Activated naive CD8-positive, alpha-beta T cell treated with anti-CD3 and anti-CD28 coated beads for 36 hours (primary cell): Measurements from ENCODE around the gene NBAS. TPM values are rescaled to one million over a fixed set of nuclear protein-coding genes. Genes with fewer than 3 reads are reported as not detected.
A peak's percentile ranks its signal among the peaks of the same experiment; 100 is the strongest.
"Not testable (repeated sequence)": the region's sequence is repeated elsewhere in the genome, so short reads cannot be mapped to it uniquely, and the experiment has no call there.

Source experiments
- DNase-seq: peaks from one replicate; pipeline ENCODE4 v3.0.0; 2021
- H3K27ac Mint-ChIP-seq: one replicate; pipeline ENCODE4 v1.8.0; 2022; ENCODE audit warnings: mild to moderate bottlenecking, moderate library complexity, mixed read lengths
- H3K27me3 Mint-ChIP-seq: one replicate; pipeline ENCODE4 v1.8.0; 2022; ENCODE audit warnings: mild to moderate bottlenecking, mixed read lengths
- H3K36me3 Mint-ChIP-seq: one replicate; pipeline ENCODE4 v1.8.0; 2021; ENCODE audit warnings: mild to moderate bottlenecking, mixed read lengths
- H3K4me1 Mint-ChIP-seq: one replicate; pipeline ENCODE4 v1.8.0; 2021; ENCODE audit warnings: mixed read lengths
- H3K4me3 Mint-ChIP-seq: one replicate; pipeline ENCODE4 v1.8.0; 2022; ENCODE audit warnings: mild to moderate bottlenecking, moderate library complexity, mixed read lengths
- H3K9me3 Mint-ChIP-seq: one replicate; pipeline ENCODE4 v1.8.0; 2022; ENCODE audit warnings: mixed read lengths
- total RNA-seq, 2 experiments: library from RNA; stranded (reverse); gene quantifications; one replicate each; pipeline ENCODE4 v1.2.3, GENCODE V29; 2021

NBAS gene
- total RNA-seq, 2 experiments from 2014 or later: 34.1 to 38.2 TPM

DNA sequence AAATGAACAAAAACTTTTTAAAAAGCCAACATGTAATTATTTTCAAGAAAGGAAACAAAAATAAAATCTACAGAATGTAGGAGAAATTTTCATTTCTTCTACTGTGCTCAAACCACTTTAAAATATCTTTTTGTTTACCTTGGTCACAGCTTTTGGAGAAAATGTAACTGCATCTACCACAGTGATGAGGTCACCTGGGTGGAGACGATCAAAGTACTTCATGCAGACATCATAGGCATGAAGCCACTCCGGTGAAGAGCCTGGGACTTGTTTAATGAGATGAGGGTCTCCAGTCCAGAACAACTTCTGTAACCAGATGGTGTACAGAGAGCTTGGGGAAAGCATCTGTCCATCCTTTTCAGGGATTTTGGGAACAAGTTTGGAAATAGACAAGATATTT, 285.8 kb downstream of the NBAS start:
- Mint-ChIP-seq H3K27me3 (no peaks in the 10 kb centered on the region), H3K36me3 (peaks cover 46% of the 10 kb centered on the region), H3K9me3 (no peaks in the 10 kb centered on the region), H3K4me1 (no peaks in the 10 kb centered on the region), H3K4me3 (no peak overlapping the region), H3K27ac (no peak overlapping the region)
- no peak for DNase-seq

DNA sequence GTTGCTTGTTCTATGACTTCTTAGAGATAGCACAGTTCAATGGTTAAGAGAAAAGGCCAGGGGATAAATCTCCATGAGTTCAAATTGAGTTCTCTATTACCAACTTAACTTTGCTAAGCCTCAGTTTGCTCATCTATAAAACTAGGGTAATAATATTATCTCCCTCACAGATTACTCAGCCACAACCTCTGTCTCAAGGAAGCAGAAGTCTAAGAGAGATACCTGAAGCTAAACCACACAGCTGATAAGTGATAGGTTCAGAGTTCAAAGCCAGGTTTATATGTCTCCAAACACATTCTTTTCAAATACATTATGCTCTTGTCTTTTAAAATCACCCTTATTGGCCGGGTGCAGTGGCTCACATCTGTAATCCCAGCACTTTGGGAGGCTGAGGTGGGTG, 287.7 kb downstream of the NBAS start:
- H3K4me1 Mint-ChIP-seq: no peaks in the 10 kb centered on the region
- no peak for DNase-seq
- no peaks in the 10 kb centered on the region for H3K9me3 Mint-ChIP-seq
- no peak overlapping the region for H3K27ac Mint-ChIP-seq
- H3K4me3 Mint-ChIP-seq: no peak overlapping the region
- H3K27me3 Mint-ChIP-seq: no peaks in the 10 kb centered on the region
- peaks cover 40% of the 10 kb centered on the region for H3K36me3 Mint-ChIP-seq

GRCh38 chr2:15272942-15273341, 288.2 kb downstream of the NBAS start:
- no peak overlapping the region for H3K4me3 Mint-ChIP-seq

GRCh38 chr2:15271941-15272542, 289.1 kb downstream of the NBAS start:
- no peaks in the 10 kb centered on the region for H3K27me3 Mint-ChIP-seq
- peaks cover 46% of the 10 kb centered on the region for H3K36me3 Mint-ChIP-seq
- no peak overlapping the region for H3K4me3 Mint-ChIP-seq
- H3K9me3 Mint-ChIP-seq: no peaks in the 10 kb centered on the region
- DNase-seq: no peak
- H3K27ac Mint-ChIP-seq: no peak overlapping the region
- no peaks in the 10 kb centered on the region for H3K4me1 Mint-ChIP-seq

More at GRCh38 chr2:15272942-15273341, 288.2 kb downstream of the NBAS start:
- H3K9me3 Mint-ChIP-seq: no peaks in the 10 kb centered on the region
- DNase-seq: no peak
- H3K27ac Mint-ChIP-seq: no peak overlapping the region
- H3K27me3 Mint-ChIP-seq: no peaks in the 10 kb centered on the region
- H3K4me1 Mint-ChIP-seq: no peaks in the 10 kb centered on the region
- H3K36me3 Mint-ChIP-seq: peaks cover 45% of the 10 kb centered on the region

DNA sequence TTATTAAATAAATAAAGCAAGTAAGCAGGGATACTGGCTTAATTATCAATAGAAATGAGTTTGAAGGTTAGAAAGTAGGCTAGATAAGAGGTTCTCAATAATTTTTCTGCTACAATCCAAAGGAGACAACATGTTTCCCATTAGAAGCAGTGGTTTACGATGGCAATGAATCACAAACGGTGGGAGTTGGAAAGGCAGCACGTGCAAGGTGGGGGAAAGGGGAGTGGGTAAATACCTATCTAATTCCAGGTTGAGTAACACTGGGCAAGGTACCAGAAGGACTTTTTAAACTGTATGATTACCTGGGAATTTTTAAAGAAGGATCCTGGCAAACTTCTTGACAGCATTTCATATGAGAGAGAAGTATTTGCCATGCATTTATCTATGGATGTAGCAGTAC, 289.9 kb downstream of the NBAS start:
- no peak overlapping the region for H3K4me3 Mint-ChIP-seq
- no peaks in the 10 kb centered on the region for H3K9me3 Mint-ChIP-seq

GRCh38 chr2:15269043-15269442, 292.1 kb downstream of the NBAS start:
- no peak for DNase-seq
- Mint-ChIP-seq H3K9me3 (no peaks in the 10 kb centered on the region), H3K27ac (no peak overlapping the region), H3K27me3 (no peaks in the 10 kb centered on the region), H3K4me3 (no peak overlapping the region), H3K36me3 (peaks cover 50% of the 10 kb centered on the region), H3K4me1 (peaks cover 2% of the 10 kb centered on the region)

More for the DNA sequence above, 289.9 kb downstream of the NBAS start:
- H3K27me3 Mint-ChIP-seq: no peaks in the 10 kb centered on the region
- no peak for DNase-seq
- H3K4me1 Mint-ChIP-seq: peaks cover under 1% of the 10 kb centered on the region
- no peak overlapping the region for H3K27ac Mint-ChIP-seq
- peaks cover 46% of the 10 kb centered on the region for H3K36me3 Mint-ChIP-seq

- peak; percentile 1 for DNase-seq
- Mint-ChIP-seq H3K9me3 (no peaks in the 10 kb centered on the region), H3K4me3 (no peak overlapping the region), H3K36me3 (peaks cover 56% of the 10 kb centered on the region), H3K27ac (no peak overlapping the region), H3K27me3 (no peaks in the 10 kb centered on the region), H3K4me1 (peaks cover 2% of the 10 kb centered on the region)
Observed at GRCh38 chr2:15265889-15266288, 295.2 kb downstream of the NBAS start.

DNA sequence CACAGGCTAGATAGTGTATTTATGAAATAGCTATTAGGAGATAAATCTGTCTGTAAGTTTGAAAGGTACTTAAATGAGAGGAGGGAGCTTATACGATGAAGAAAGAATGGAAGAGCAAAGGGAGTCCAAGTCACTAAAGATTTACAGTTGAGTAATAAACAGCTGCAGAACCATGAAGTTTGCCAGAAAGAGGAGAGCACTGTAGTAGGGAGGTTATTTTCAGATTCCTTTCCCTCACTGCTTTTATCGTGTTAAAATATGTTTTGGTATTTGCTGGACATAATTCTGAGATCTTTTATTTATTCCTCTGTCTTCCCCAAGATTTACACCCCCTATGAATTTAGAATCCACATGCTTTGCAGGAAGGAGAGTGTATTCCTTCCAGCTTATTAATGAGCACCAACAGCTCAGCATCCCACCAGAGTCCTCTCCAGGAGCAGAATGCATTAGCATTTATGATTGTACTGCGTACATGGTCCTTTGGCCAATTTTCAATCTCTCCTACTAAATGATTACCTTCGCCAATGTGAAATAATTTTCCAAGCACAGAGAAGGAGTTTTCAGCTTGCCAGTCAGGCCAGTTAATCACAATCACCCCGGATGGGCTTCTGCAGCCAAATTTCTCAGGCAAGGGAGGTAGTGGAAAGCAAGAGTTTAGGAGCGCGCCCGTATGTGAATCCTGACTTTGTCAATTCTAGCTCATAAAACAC, 297.0 kb downstream of the NBAS start:
- peaks cover 68% of the 10 kb centered on the region for H3K36me3 Mint-ChIP-seq
- DNase-seq: no peak
- H3K27ac Mint-ChIP-seq: no peak overlapping the region
- H3K9me3 Mint-ChIP-seq: peaks cover 9% of the 10 kb centered on the region
- no peaks in the 10 kb centered on the region for H3K27me3 Mint-ChIP-seq
- no peak overlapping the region for H3K4me3 Mint-ChIP-seq
- H3K4me1 Mint-ChIP-seq: peaks cover 2% of the 10 kb centered on the region

- Mint-ChIP-seq H3K9me3 (peaks cover 14% of the 10 kb centered on the region), H3K27ac (no peak overlapping the region), H3K4me1 (peaks cover 2% of the 10 kb centered on the region), H3K36me3 (peaks cover 63% of the 10 kb centered on the region), H3K4me3 (no peak overlapping the region), H3K27me3 (no peaks in the 10 kb centered on the region)
- DNase-seq: no peak
Observed at GRCh38 chr2:15262792-15263191, 298.3 kb downstream of the NBAS start.

DNA sequence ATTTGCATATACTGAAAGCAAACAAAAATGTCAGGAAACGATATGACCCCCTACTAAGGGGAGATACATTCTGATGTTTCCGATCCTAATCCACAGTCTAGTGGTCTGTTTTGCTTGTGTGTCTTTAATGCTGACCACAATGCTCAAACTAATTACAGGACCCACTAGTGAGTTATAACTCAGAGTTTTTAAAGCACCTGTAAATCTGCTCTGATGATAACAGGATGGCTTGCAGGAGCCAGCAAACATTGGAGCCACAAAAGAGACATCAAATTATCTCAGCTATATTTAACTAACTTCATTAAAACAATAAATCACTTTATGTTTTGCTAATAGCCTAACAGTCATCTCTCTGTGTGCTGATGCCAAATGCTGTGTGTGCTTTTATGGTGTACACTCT, 300.3 kb downstream of the NBAS start:
- H3K4me1 Mint-ChIP-seq: no peaks in the 10 kb centered on the region
- H3K36me3 Mint-ChIP-seq: peaks cover 62% of the 10 kb centered on the region
- H3K27me3 Mint-ChIP-seq: no peaks in the 10 kb centered on the region
- H3K9me3 Mint-ChIP-seq: peaks cover 14% of the 10 kb centered on the region
- H3K27ac Mint-ChIP-seq: no peak overlapping the region
- H3K4me3 Mint-ChIP-seq: no peak overlapping the region
- no peak for DNase-seq

- Mint-ChIP-seq H3K4me1 (no peaks in the 10 kb centered on the region), H3K36me3 (peaks cover 68% of the 10 kb centered on the region), H3K4me3 (no peak overlapping the region), H3K27ac (no peak overlapping the region), H3K9me3 (peaks cover 14% of the 10 kb centered on the region), H3K27me3 (no peaks in the 10 kb centered on the region)
- no peak for DNase-seq
Observed at GRCh38 chr2:15260196-15260595, 300.9 kb downstream of the NBAS start.

GRCh38 chr2:15259356-15259756, 301.8 kb downstream of the NBAS start:
- no peak for DNase-seq
- no peak overlapping the region for H3K4me3 Mint-ChIP-seq

DNA sequence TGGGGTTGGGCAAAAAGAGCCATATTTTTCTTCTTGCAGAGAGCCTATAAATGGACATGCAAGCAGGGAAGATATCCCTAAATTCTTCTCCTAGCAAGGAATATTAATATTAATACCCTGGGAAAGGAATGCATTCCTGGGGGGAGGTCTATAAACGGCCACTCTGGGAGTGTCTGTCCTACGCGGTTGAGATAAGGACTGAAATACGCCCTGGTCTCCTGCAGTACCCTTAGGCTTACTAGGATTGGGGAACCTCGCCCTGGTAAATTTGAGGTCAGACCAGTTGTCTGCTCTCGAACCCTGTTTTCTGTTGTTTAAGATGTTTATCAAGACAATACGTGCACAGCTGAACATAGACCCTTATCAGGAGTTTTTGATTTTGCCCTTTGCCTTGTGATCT, 302.7 kb downstream of the NBAS start:
- Mint-ChIP-seq H3K36me3 (peaks cover 55% of the 10 kb centered on the region), H3K9me3 (peaks cover 14% of the 10 kb centered on the region)
- not testable (repeated sequence) for H3K4me3 Mint-ChIP-seq, H3K4me1 Mint-ChIP-seq, H3K27ac Mint-ChIP-seq, DNase-seq, H3K27me3 Mint-ChIP-seq

More at GRCh38 chr2:15259356-15259756, 301.8 kb downstream of the NBAS start:
- H3K9me3 Mint-ChIP-seq: peaks cover 14% of the 10 kb centered on the region
- H3K36me3 Mint-ChIP-seq: peaks cover 60% of the 10 kb centered on the region
- H3K27ac Mint-ChIP-seq: no peak overlapping the region
- no peaks in the 10 kb centered on the region for H3K4me1 Mint-ChIP-seq
- H3K27me3 Mint-ChIP-seq: no peaks in the 10 kb centered on the region

DNA sequence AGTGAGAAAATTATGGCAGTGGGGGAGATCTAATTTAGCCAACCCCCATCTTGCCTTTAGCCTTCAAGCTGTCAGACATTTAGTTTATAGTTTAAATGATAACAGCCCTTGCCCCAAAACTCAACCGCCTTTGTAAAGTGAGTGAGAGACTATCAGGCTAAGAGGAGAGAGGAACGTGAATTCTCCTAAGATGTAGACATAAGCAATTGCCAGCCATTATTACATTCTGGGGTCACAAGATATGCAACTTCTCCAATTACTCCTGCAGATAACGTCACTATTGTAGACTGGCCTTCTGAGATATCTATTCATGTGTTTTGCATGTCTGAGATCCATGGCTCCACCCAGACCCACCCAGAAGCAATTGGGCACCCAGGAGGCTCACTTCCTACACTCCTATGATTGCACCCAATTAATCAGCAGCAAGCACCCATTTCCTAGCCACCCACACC, 307.3 kb downstream of the NBAS start:
- Mint-ChIP-seq H3K4me1 (no peaks in the 10 kb centered on the region), H3K27me3 (no peaks in the 10 kb centered on the region), H3K27ac (no peak overlapping the region), H3K9me3 (peaks cover 23% of the 10 kb centered on the region), H3K4me3 (no peak overlapping the region), H3K36me3 (peaks cover 50% of the 10 kb centered on the region)
- no peak for DNase-seq

DNA sequence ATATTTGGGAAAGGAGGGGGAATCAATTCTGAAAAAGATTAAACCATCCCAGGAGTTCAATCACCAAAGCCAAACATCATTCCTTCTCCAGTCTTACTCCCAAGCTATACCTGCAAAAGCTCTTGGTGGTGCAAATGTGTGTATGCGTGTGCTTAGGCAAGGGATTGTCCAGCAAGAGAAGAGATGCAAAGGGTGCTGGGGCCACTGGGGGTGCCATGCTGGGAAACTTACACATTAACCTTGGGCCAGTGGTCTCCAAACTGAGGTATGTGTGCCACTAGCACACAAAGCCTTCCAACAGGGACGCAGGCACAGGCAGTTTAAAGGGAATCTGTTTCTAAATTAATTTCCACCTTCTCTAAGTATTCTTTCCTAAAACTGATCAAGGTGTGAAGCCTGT, 307.9 kb downstream of the NBAS start:
- no peaks in the 10 kb centered on the region for H3K27me3 Mint-ChIP-seq
- no peak overlapping the region for H3K4me3 Mint-ChIP-seq
- H3K4me1 Mint-ChIP-seq: no peaks in the 10 kb centered on the region
- no peak for DNase-seq
- H3K36me3 Mint-ChIP-seq: peaks cover 48% of the 10 kb centered on the region
- H3K9me3 Mint-ChIP-seq: peaks cover 20% of the 10 kb centered on the region
- H3K27ac Mint-ChIP-seq: no peak overlapping the region

DNA sequence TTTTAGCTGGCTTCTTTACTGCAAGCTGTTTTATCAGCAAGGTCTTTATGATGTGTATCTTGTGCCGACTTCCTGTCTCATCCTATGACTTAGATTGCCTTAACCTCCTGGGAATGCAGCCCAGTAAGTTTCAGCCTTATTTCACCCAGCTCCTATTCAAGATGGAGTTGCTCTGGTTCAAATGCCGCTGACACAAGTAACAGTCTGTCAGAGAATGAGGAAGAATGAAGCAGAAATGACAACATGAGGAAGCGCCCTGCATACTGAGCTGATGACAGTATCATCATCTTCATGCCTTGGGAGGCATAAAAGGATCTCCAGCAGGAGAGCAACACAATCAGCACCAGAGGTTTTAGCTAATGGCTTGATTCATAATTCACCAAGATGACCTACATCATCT, 309.4 kb downstream of the NBAS start:
- H3K27me3 Mint-ChIP-seq: no peaks in the 10 kb centered on the region
- no peak overlapping the region for H3K27ac Mint-ChIP-seq
- peaks cover 45% of the 10 kb centered on the region for H3K36me3 Mint-ChIP-seq
- H3K4me3 Mint-ChIP-seq: no peak overlapping the region
- H3K4me1 Mint-ChIP-seq: no peaks in the 10 kb centered on the region
- peaks cover 21% of the 10 kb centered on the region for H3K9me3 Mint-ChIP-seq
- no peak for DNase-seq
